Type B pancreatic cell (in vitro differentiated cells): Measurements from ENCODE around the gene PPIL4. TPM values are rescaled to one million over a fixed set of nuclear protein-coding genes. Genes with fewer than 3 reads are reported as not detected.
A peak's percentile ranks its signal among the peaks of the same experiment; 100 is the strongest.

Experiments used
- DNase-seq: peaks from one replicate; pipeline ENCODE4 v3.0.0; 2021; ENCODE audit warnings: mixed read lengths; ENCODE audit not compliant: unreplicated experiment; ENCODE audit errors: extremely low spot score
- H3K27ac Mint-ChIP-seq: 2 replicates; pipeline ENCODE4 v1.8.0; 2021; ENCODE audit warnings: mild to moderate bottlenecking, mixed read lengths
- H3K27me3 Mint-ChIP-seq: 2 replicates; pipeline ENCODE4 v1.8.0; 2021; ENCODE audit warnings: mixed read lengths
- H3K36me3 Mint-ChIP-seq: 2 replicates; pipeline ENCODE4 v1.8.0; 2021; ENCODE audit warnings: mixed read lengths
- H3K4me1 Mint-ChIP-seq: one replicate; pipeline ENCODE4 v1.8.0; 2021; ENCODE audit warnings: mixed read lengths; ENCODE audit not compliant: unreplicated experiment
- H3K4me3 Mint-ChIP-seq: 2 replicates; pipeline ENCODE4 v1.8.0; 2021; ENCODE audit warnings: mild to moderate bottlenecking, mixed read lengths
- H3K9me3 Mint-ChIP-seq: 2 replicates; pipeline ENCODE4 v1.8.0; 2021; ENCODE audit warnings: mixed read lengths
- CTCF ChIP-seq: fragments of 200-600 bp; sonication (generic); conservative IDR thresholded peaks from 2 replicates; pipeline ENCODE4 v1.5.0; 2021; ENCODE audit warnings: antibody characterized with exemption, mild to moderate bottlenecking
- total RNA-seq: library from RNA; stranded (reverse); gene quantifications from 2 replicates; pipeline ENCODE4 v1.2.1, GENCODE V29; 2021; ENCODE audit warnings: low replicate concordance

PPIL4 gene
- total RNA-seq, 1 donor from 2014 or later = 36.7 TPM

DNA sequence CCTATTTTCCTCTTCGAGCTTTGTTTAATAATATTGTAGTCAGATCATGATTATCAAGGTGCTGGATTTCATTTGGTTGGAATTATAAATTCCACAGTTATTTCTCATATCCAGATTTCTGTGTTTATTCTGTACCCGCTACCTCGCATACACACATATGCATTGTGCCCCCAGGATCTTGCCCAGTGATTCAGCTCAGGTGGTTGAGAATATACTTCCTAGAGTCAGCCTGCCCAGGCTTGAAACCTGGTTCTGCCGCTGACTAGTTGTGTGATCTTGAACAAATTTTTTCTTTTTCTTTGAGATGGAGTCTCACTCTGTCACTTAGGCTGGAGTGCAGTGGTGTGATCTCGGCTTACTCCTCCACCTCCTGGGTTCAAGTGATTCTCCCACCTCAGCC, 35.0 kb upstream of the PPIL4 start:
- H3K27me3 Mint-ChIP-seq = no peaks in the 10 kb centered on the region
- no peaks in the 10 kb centered on the region for H3K4me1 Mint-ChIP-seq
- H3K4me3 Mint-ChIP-seq = no peak overlapping the region
- peaks cover 21% of the 10 kb centered on the region for H3K36me3 Mint-ChIP-seq
- H3K9me3 Mint-ChIP-seq = no peaks in the 10 kb centered on the region
- no peak for TF ChIP-seq CTCF
- DNase-seq = no peak
- no peak overlapping the region for H3K27ac Mint-ChIP-seq

DNA sequence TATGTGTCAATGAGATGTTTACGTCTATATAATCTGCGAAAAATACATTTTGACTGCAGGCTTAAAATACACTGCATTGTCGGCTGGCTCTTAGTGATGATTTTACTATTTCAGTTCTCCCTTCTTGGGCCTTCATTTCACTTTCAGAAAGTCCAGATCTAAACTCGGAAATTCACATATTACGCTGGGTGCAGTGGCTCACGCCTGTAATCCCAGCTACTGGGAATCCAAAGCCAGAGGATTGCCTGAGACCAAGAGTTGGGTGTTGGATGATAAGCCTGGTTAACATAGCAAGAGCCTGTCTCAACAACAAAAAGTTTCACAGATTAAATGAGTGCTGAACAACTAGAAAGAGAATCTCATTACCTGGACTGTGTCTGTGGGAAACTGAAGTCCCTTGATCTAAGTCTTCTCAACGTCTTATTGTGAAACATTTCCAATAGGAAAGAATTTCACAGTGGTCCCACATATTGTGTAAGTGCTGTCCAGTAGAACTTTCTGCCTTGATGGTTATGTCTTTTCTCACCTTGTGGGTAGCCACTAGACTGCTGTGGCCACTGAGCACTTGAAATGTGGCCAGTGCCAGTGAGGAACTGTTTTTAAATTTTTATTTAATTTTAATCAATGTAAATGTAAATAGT, 22.2 kb upstream of the PPIL4 start:
- Mint-ChIP-seq H3K27me3 (no peaks in the 10 kb centered on the region), H3K9me3 (no peaks in the 10 kb centered on the region), H3K4me3 (peak overlapping the region; percentile 94), H3K36me3 (no peaks in the 10 kb centered on the region), H3K4me1 (no peaks in the 10 kb centered on the region), H3K27ac (peak overlapping the region; percentile 11)
- TF ChIP-seq CTCF = no peak
- no peak for DNase-seq

DNA sequence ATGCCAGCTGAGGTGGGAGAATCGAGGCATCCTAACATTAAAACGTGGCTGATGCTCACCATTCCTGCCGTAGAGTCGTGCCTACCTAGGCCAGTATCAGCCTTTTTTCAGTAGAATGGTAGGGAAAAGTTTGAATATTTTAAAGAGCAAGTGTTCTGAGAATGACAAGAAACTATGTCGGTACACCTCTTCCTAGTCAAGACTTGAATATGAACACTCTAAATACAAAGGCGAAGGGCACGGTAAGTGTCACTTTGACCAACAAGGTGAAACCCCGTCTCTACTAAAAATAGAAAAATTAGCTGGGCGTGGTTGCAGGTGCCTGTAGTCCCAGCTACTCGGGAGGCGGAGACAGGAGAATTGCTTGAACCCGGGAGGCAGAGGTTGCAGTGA, 21.3 kb upstream of the PPIL4 start:
- Mint-ChIP-seq H3K4me1 (no peaks in the 10 kb centered on the region), H3K9me3 (no peaks in the 10 kb centered on the region), H3K27me3 (no peaks in the 10 kb centered on the region), H3K36me3 (no peaks in the 10 kb centered on the region), H3K27ac (peak overlapping the region; percentile 92), H3K4me3 (peak overlapping the region; percentile 94)
- no peak for DNase-seq
- no peak for TF ChIP-seq CTCF

DNA sequence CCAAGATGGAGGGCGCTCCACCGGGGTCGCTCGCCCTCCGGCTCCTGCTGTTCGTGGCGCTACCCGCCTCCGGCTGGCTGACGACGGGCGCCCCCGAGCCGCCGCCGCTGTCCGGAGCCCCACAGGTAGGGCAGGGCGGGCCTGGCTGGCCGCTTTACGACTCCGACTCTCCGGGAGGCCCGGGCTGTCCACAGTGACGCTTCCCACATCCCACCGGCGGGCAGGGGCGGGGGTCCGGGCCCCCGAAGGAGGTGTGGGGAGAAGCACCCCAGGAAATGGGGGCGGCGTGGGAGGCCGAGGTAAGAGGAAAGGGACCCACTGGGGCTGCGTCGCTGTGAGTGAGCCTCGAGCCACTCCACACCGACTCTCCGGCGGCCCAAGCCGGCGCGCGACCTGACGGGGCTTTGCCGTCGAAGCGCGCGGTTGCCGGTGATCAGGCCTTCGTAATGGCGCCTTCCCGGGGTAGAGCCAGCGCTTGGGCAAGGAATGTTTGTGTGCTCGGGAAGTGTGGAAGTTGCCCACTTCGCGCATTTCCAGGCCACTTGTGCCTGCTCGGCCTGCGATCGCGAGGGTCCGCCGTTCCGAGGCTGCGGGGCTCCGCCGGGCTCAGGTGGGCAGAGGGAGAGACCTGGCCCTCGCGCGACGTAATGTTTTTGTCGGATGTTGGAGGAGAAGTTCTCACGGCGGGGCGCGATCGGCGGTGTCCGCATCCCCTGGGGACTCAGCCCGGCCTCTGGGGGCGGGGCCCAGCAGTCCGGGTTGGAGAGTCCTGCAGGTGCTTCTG, 20.8 kb upstream of the PPIL4 start:
- peak overlapping the region; percentile 94 for H3K4me3 Mint-ChIP-seq
- H3K27me3 Mint-ChIP-seq = no peaks in the 10 kb centered on the region
- peak overlapping the region; percentile 92 for H3K27ac Mint-ChIP-seq
- TF ChIP-seq CTCF = no peak
- H3K9me3 Mint-ChIP-seq = no peaks in the 10 kb centered on the region
- H3K36me3 Mint-ChIP-seq = no peaks in the 10 kb centered on the region
- H3K4me1 Mint-ChIP-seq = no peaks in the 10 kb centered on the region
- DNase-seq = no peak

DNA sequence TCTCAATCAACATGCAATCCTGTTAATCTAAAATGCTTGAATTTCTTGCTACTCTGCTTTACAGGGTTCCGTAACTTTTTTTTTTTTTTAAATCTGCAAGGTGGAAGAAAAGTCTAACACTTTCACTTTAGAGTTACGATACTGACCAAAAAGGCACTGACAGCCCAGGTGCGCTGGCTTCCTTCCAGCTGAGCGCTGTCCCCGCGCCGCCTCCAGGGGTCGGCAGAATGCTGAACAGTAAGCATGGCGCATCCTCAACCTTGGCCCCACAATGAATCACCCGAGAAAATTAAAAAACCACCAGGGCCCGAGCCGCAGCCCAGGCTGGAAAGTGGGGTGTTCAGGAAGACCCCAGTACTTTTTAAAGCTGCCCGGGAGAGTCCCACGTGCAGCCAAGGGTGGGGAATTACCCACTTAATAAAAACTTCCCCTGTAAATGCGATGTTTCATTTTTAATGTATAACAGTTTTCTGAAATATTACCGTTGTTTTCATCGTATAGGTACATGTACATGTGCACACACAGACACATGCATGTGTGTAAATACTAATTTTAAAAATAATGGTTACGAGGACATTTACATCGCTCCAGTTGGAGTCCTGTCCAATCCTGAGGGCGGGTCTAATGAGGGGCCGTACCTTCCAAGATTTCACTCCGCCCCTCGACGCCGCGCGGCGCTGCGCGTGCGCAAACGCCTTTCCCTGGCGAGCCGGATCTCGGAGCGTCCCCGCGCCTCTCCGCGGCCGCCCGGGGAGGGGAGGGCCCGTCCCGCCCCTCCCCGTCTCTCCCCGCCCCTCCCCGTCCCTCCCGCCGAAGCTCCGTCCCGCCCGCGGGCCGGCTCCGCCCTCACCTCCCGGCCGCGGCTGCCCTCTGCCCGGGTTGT, 19.9 kb upstream of the PPIL4 start, which contains the start of gene GINM1:
GINM1 (plus strand) TSS at position 849 of the 883 bp plus-strand sequence. CDS start 40 bp downstream, outside the sequence.
- Mint-ChIP-seq H3K27ac (peak within 1 kb of the TSS; percentile 94), H3K36me3 (no peaks in the 10 kb centered on the region), H3K27me3 (peaks cover 1% of the 10 kb centered on the region), H3K9me3 (no peaks in the 10 kb centered on the region), H3K4me1 (no peaks in the 10 kb centered on the region), H3K4me3 (peak within 1 kb of the TSS; percentile 97)
- TF ChIP-seq CTCF = peak; percentile 79
- peak; percentile 97 for DNase-seq
